A549 (cell line): ENCODE results near the gene PRDM2.

Experiments used
- CEBPB ChIP-seq, 2 experiments: fragments of >200 bp in 1 of 2; sonication (Bioruptor Twin) in 1 of 2; formaldehyde crosslinking in 1 of 2; IDR thresholded peaks; 2 replicates each; pipeline ENCODE4 v1.6.1; 2012 to 2016
- CHD2 ChIP-seq: fragments of 150-350 bp; IDR thresholded peaks from 2 replicates; pipeline ENCODE4 v1.6.1; 2014; ENCODE audit warnings: low read length; ENCODE audit not compliant: partially characterized antibody
- CTCF ChIP-seq: fragments of >200 bp; sonication (Bioruptor Twin); formaldehyde crosslinking; IDR thresholded peaks from 3 replicates; pipeline ENCODE4 v1.5.1; 2016
- EP300 ChIP-seq, 2 experiments: fragments of >200 bp; sonication (Bioruptor Twin); formaldehyde crosslinking; IDR thresholded peaks; 2 replicates in 1 of 2; 3 replicates in 1 of 2; pipeline ENCODE4 v1.6.1; 2016 to 2017
- MAFK ChIP-seq: fragments of 450-650 bp; IDR thresholded peaks from 2 replicates; pipeline ENCODE4 v1.6.1; 2014; ENCODE audit not compliant: partially characterized antibody
- MAZ ChIP-seq: fragments of 150-350 bp; IDR thresholded peaks from 2 replicates; pipeline ENCODE4 v1.6.1; 2014; ENCODE audit warnings: antibody characterized with exemption, low read depth, low read length, borderline replicate concordance
- POLR2A ChIP-seq: IDR thresholded peaks from 2 replicates; pipeline ENCODE4 v1.6.1; 2012; ENCODE audit warnings: mild to moderate bottlenecking, low read length
- RCOR1 ChIP-seq: fragments of 150-350 bp; IDR thresholded peaks from 2 replicates; pipeline ENCODE4 v1.6.1; 2014; ENCODE audit warnings: antibody characterized with exemption, low read length, low read depth
- RFX5 ChIP-seq: fragments of 450-650 bp; IDR thresholded peaks from 2 replicates; pipeline ENCODE4 v1.7.1; 2014; ENCODE audit warnings: antibody characterized with exemption, mild to moderate bottlenecking, moderate library complexity
- USF2 ChIP-seq: fragments of 450-650 bp; IDR thresholded peaks from 2 replicates; pipeline ENCODE4 v1.6.1; 2014; ENCODE audit warnings: antibody characterized with exemption
- ZNF302 ChIP-seq: fragments of 250-450 bp; sonication (Bioruptor Pico); IDR thresholded peaks from 2 replicates; pipeline ENCODE4 v1.9.0; 2021; ENCODE audit warnings: inconsistent platforms, mild to moderate bottlenecking, moderate library complexity

- TF ChIP-seq RFX5 (no peak), MAFK (no peak), CTCF (no peak), CEBPB (IDR thresholded peaks at IDR 0.05) (no peak), CHD2 (no peak), MAZ (no peak), RCOR1 (no peak), ZNF302 (CRISPR knock-in tag) (no peak), POLR2A (no peak), USF2 (no peak), EP300 (IDR thresholded peaks at IDR 0.05) (no peak)
These were observed 167.6 kb downstream of the PRDM2 start for GRCh38 chr1:13867603-13868002.
